Tibial nerve (tissue), 4 donors: ENCODE measurements around the gene CEACAM4.

Source experiments
- CTCF ChIP-seq, 5 experiments: fragments of 200-600 bp in 3 of 5; fragments of 450-650 bp in 2 of 5; sonication (generic) in 3 of 5; IDR thresholded peaks; one replicate each; pipeline ENCODE4 v1.5.1; 2016 to 2019; ENCODE audit warnings: antibody characterized with exemption in 5 of 5, mild to moderate bottlenecking in 3 of 5, moderate library complexity in 2 of 5
- EP300 ChIP-seq, 2 donors: sonication (generic); formaldehyde crosslinking; IDR thresholded peaks; one replicate each; pipeline ENCODE4 v1.6.1; 2017; ENCODE audit warnings: antibody characterized with exemption in 2 of 2, mild to moderate bottlenecking in 1 of 2
- POLR2A ChIP-seq, 2 donors: fragments of 450-650 bp; IDR thresholded peaks; one replicate each; pipeline ENCODE4 v1.6.1; 2017; ENCODE audit warnings: antibody characterized with exemption in 2 of 2, mild to moderate bottlenecking in 2 of 2, moderate library complexity in 2 of 2

- TF ChIP-seq CTCF (IDR thresholded peaks at IDR 0.05) (no peak), POLR2A (IDR thresholded peaks at IDR 0.05) (no peak), EP300 (IDR thresholded peaks at IDR 0.05) (no peak)
Observed at GRCh38 chr19:41621654-41622053, 5.2 kb downstream of the CEACAM4 start.
